ENCODE results near the gene NCAM1. TPM values are rescaled to one million over a fixed set of nuclear protein-coding genes. Genes with fewer than 3 reads are reported as not detected.

NCAM1 gene
- total RNA-seq, 1 donor from 2014 or later = 3.3 TPM

DNA sequence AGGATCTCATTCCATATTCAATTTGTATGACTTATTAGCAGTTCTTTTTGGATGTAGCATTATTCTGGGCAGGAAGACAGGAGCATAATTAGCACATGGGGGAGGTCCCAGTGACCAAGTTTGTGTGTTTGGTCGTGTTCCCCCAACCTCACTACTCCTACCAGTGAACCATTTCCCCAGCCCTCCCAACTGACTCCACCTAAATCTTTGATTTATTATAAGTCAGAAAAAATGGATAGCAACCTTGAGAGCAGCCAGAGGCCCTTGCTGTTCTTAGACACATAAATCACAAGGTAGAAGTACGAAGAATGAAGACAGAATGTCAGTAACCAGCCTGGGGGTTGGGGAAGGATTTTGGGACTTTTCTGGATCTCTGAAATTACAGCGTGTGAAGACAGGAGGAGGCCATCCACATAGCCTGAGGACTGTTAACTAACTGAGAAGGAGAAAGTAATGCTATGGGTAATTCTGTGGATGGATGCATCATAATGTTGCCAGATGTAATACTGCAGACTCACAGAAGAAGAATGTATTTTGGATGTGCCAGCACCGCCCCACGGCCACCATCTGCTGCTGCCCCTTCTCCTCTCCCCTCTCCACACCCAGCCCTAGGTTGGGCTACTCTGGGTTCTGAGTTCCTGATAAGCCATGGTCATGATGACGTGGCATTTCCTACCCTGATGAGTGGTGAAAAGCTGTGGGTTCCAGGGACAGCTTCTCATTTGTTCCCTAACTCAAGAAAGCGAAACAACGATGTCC is 228.9 kb downstream of the NCAM1 start:
- TF ChIP-seq, protein P1, sequence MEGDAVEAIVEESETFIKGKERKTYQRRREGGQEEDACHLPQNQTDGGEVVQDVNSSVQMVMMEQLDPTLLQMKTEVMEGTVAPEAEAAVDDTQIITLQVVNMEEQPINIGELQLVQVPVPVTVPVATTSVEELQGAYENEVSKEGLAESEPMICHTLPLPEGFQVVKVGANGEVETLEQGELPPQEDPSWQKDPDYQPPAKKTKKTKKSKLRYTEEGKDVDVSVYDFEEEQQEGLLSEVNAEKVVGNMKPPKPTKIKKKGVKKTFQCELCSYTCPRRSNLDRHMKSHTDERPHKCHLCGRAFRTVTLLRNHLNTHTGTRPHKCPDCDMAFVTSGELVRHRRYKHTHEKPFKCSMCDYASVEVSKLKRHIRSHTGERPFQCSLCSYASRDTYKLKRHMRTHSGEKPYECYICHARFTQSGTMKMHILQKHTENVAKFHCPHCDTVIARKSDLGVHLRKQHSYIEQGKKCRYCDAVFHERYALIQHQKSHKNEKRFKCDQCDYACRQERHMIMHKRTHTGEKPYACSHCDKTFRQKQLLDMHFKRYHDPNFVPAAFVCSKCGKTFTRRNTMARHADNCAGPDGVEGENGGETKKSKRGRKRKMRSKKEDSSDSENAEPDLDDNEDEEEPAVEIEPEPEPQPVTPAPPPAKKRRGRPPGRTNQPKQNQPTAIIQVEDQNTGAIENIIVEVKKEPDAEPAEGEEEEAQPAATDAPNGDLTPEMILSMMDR (IDR thresholded peaks at IDR 0.05) = no peak
- Histone ChIP-seq H3K9me3 (no peaks in the 10 kb centered on the region), H3K27me3 (no peaks in the 10 kb centered on the region), H3K36me3 (no peaks in the 10 kb centered on the region), H3K27ac (peak overlapping the region; percentile 60 to 73), H3K4me3 (no peak overlapping the region), H3K4me1 (peaks cover 15 to 43% of the 10 kb centered on the region in 2 donors)
- peak; percentile 33 to 83 for DNase-seq (ENCODE audit: low spot score in 2 of 2)
- intact Hi-C loops (cut with DNase I) = no loop called here

DNA sequence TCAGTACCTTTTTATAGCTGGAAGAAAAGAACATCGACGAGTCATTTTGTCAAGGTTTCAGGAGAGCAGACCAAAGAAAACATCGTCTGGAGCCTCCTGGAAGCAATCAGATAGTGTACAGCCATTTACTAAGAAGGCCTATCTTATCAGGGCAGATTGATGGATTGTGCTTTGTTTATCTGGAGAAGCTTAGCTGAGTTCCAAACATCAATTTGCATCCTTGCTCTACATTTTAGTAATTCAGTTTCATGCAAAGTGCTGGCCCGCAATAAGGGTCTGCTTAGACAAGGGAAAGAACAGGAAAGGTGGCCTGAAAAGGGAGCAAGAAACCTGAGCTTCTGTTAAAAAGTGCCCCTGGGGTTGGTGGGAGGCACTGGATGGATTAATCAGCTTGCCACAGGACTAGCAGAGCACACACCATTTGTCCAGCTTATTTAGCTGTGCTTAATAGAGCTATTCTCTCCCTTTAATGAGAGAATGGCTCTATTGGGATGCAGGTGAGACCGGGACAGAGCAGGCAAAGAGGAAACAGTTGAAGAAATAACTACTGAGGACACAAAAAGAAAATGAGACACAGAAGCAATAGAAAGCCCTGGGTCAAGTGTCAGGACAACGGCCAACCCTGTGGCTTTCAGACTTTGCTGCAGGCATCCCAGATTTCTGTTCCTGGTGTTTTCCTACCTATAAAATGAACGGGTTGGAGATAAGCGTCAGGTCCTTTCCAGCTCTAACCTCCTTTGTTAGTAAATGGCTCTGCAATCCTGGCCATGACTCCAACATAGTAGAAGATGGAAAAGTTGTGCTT is 231.1 kb downstream of the NCAM1 start:
- H3K27me3 ChIP-seq = no peaks in the 10 kb centered on the region
- no peaks in the 10 kb centered on the region for H3K36me3 ChIP-seq
- TF ChIP-seq, protein P1 (IDR thresholded peaks at IDR 0.05) = no peak
- H3K9me3 ChIP-seq = no peaks in the 10 kb centered on the region
- H3K4me1 ChIP-seq = peaks cover 15 to 39% of the 10 kb centered on the region in 2 donors
- intact Hi-C loops (cut with DNase I) = no loop called here
- H3K27ac ChIP-seq = peak overlapping the region; percentile 48 to 73
- no peak for DNase-seq (ENCODE audit: low spot score in 2 of 2)
- no peak overlapping the region for H3K4me3 ChIP-seq

DNA sequence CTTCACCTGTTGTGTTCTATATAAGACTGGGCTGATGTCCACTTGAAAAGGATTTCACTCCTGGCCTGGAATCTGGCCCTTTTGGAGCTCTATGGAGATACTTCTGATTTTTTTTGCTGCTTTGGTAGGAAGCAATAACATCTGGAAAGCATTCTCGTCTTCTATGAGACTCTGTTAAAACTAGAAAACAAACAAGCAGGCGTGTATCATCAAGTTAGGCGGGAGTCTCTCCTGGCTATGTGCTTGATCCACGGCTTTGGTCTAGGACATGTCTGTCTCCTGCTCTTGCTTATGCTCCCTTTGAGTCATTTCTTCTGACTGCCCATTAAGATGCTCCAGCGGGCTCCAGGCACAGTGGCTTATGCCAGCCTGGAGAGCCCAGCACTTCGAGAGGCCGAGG is 231.8 kb downstream of the NCAM1 start:
- Histone ChIP-seq H3K9me3 (no peaks in the 10 kb centered on the region), H3K27me3 (no peaks in the 10 kb centered on the region), H3K27ac (peak overlapping the region; percentile 44 to 48), H3K36me3 (no peaks in the 10 kb centered on the region), H3K4me1 (peaks cover 15 to 33% of the 10 kb centered on the region in 2 donors), H3K4me3 (no peak overlapping the region)
- TF ChIP-seq, protein P1 (IDR thresholded peaks at IDR 0.05) = no peak
- no peak for DNase-seq (ENCODE audit: low spot score in 2 of 2)
- intact Hi-C loops (cut with DNase I) = no loop called here

DNA sequence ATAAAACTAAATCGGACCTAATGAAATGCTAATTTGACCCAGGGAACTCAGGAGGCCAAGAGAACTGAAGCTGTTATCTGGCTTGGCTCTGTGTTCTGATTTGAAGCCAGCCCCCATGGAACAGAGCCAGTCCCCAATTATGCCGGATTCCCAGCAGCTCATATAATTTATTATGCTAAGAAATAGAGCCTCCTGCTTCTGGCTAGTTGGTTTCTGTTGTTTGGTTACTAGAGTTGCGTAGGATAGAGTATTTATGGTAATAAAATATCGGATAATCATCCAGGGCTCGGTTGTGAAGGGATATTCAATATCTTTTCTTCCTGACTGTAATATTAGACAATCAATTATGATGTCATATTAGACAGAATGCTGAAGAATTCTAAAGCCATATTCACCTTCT is 232.7 kb downstream of the NCAM1 start:
- TF ChIP-seq, protein P1 (IDR thresholded peaks at IDR 0.05) = no peak
- H3K27ac ChIP-seq = peak overlapping the region; percentile 44 to 48
- H3K4me1 ChIP-seq = peaks cover 15 to 26% of the 10 kb centered on the region in 2 donors
- H3K36me3 ChIP-seq = no peaks in the 10 kb centered on the region
- no peaks in the 10 kb centered on the region for H3K9me3 ChIP-seq
- intact Hi-C loops (cut with DNase I) = no loop called here
- no peaks in the 10 kb centered on the region for H3K27me3 ChIP-seq
- DNase-seq (ENCODE audit: low spot score in 2 of 2) = no peak
- no peak overlapping the region for H3K4me3 ChIP-seq

DNA sequence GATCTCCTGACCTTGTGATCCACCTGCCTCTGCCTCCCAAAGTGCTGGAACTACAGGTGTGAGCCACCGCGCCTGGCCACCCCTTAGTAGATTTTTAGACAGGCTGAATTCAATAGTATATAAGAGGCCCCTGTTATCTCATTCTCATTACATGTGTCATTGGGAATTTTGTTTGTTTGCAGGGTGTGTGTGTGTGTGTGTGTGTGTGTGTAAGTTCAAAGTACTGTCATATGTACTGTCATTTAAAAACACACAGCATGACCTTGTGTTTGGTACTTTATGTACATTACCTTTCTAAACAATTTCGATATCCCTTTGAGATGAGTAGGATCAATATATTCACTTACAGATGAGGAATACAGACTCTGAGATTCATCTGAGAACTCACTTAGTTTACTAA is 234.5 kb downstream of the NCAM1 start:
- H3K4me3 ChIP-seq = no peak overlapping the region
- no peaks in the 10 kb centered on the region for H3K9me3 ChIP-seq
- TF ChIP-seq, protein P1 (IDR thresholded peaks at IDR 0.05) = no peak
- intact Hi-C loops (cut with DNase I) = loop anchor here (2.0 kb wide), 1 partner anchor 905 kb away; no protein-coding TSS in a partner anchor
- peaks cover 5 to 10% of the 10 kb centered on the region in 2 donors for H3K4me1 ChIP-seq
- no peak for DNase-seq (ENCODE audit: low spot score in 2 of 2)
- no peak overlapping the region for H3K27ac ChIP-seq
- no peaks in the 10 kb centered on the region for H3K27me3 ChIP-seq
- no peaks in the 10 kb centered on the region for H3K36me3 ChIP-seq

Measured in ascending aorta (tissue), 2 donors.